ENCODE results near the gene EIF1. TPM values are rescaled to one million over a fixed set of nuclear protein-coding genes. Genes with fewer than 3 reads are reported as not detected.

EIF1 gene
- polyA plus RNA-seq, 1 donor, result 791 TPM

GRCh38 chr17:41648411-41649195, 40.1 kb upstream of the EIF1 start:
- peaks cover 43% of the 10 kb centered on the region for H3K4me1 ChIP-seq (ENCODE audit: control insufficient read depth, insufficient read depth, low read length)
- H3K27ac ChIP-seq (ENCODE audit: low read length), result peak overlapping the region; percentile 41
- H3K36me3 ChIP-seq (ENCODE audit: control insufficient read depth, insufficient read depth, low read length), result no peaks in the 10 kb centered on the region
- H3K4me3 ChIP-seq (ENCODE audit: low read length), result peak overlapping the region; percentile 19
- no peaks in the 10 kb centered on the region for H3K27me3 ChIP-seq (ENCODE audit: control insufficient read depth, insufficient read depth, low read length)
- H3K9me3 ChIP-seq (ENCODE audit: control insufficient read depth, low read depth, low read length), result no peaks in the 10 kb centered on the region
- WGBS (ENCODE audit: insufficient coverage, low lambda C conversion rate), result no CpG with 5 or more reads among the region's 39 CpGs
- peak; percentile 79 to 81 for DNase-seq

- Histone ChIP-seq H3K36me3 (ENCODE audit: control insufficient read depth, insufficient read depth, low read length) (no peaks in the 10 kb centered on the region), H3K27me3 (ENCODE audit: control insufficient read depth, insufficient read depth, low read length) (no peaks in the 10 kb centered on the region), H3K4me3 (ENCODE audit: low read length) (no peak overlapping the region), H3K4me1 (ENCODE audit: control insufficient read depth, insufficient read depth, low read length) (peaks cover 56% of the 10 kb centered on the region), H3K27ac (ENCODE audit: low read length) (no peak overlapping the region), H3K9me3 (ENCODE audit: control insufficient read depth, low read depth, low read length) (no peaks in the 10 kb centered on the region)
- WGBS (ENCODE audit: insufficient coverage, low lambda C conversion rate), result 100% methylated on average over 3 of the region's 10 CpGs
- DNase-seq, result no peak
Measured at GRCh38 chr17:41649923-41650519, 38.7 kb upstream of the EIF1 start.

- H3K4me1 ChIP-seq (ENCODE audit: control insufficient read depth, insufficient read depth, low read length), result peaks cover 66% of the 10 kb centered on the region
- H3K27me3 ChIP-seq (ENCODE audit: control insufficient read depth, insufficient read depth, low read length), result no peaks in the 10 kb centered on the region
- peak overlapping the region; percentile 55 for H3K27ac ChIP-seq (ENCODE audit: low read length)
- H3K36me3 ChIP-seq (ENCODE audit: control insufficient read depth, insufficient read depth, low read length), result no peaks in the 10 kb centered on the region
- no CpG with 5 or more reads among the region's 15 CpGs for WGBS (ENCODE audit: insufficient coverage, low lambda C conversion rate)
- DNase-seq, result no peak
- no peak overlapping the region for H3K4me3 ChIP-seq (ENCODE audit: low read length)
- no peaks in the 10 kb centered on the region for H3K9me3 ChIP-seq (ENCODE audit: control insufficient read depth, low read depth, low read length)
Measured at GRCh38 chr17:41650794-41651624, 37.7 kb upstream of the EIF1 start.

- no peaks in the 10 kb centered on the region for H3K27me3 ChIP-seq (ENCODE audit: control insufficient read depth, insufficient read depth, low read length)
- peaks cover 74% of the 10 kb centered on the region for H3K4me1 ChIP-seq (ENCODE audit: control insufficient read depth, insufficient read depth, low read length)
- H3K36me3 ChIP-seq (ENCODE audit: control insufficient read depth, insufficient read depth, low read length), result no peaks in the 10 kb centered on the region
- peak overlapping the region; percentile 55 for H3K27ac ChIP-seq (ENCODE audit: low read length)
- DNase-seq, result peak; percentile 83 to 91
- no peaks in the 10 kb centered on the region for H3K9me3 ChIP-seq (ENCODE audit: control insufficient read depth, low read depth, low read length)
- no peak overlapping the region for H3K4me3 ChIP-seq (ENCODE audit: low read length)
- WGBS (ENCODE audit: insufficient coverage, low lambda C conversion rate), result 100% methylated on average over 1 of the region's 13 CpGs
Measured at GRCh38 chr17:41651625-41652460, 36.8 kb upstream of the EIF1 start.

GRCh38 chr17:41652461-41652970, 36.2 kb upstream of the EIF1 start:
- Histone ChIP-seq H3K27ac (ENCODE audit: low read length) (peak overlapping the region; percentile 93), H3K4me1 (ENCODE audit: control insufficient read depth, insufficient read depth, low read length) (peaks cover 81% of the 10 kb centered on the region), H3K27me3 (ENCODE audit: control insufficient read depth, insufficient read depth, low read length) (no peaks in the 10 kb centered on the region), H3K4me3 (ENCODE audit: low read length) (no peak overlapping the region), H3K36me3 (ENCODE audit: control insufficient read depth, insufficient read depth, low read length) (no peaks in the 10 kb centered on the region), H3K9me3 (ENCODE audit: control insufficient read depth, low read depth, low read length) (no peaks in the 10 kb centered on the region)
- no CpG with 5 or more reads among the region's 5 CpGs for WGBS (ENCODE audit: insufficient coverage, low lambda C conversion rate)
- DNase-seq, result no peak

GRCh38 chr17:41653421-41653820, 35.3 kb upstream of the EIF1 start:
- H3K4me1 ChIP-seq (ENCODE audit: control insufficient read depth, insufficient read depth, low read length), result peaks cover 85% of the 10 kb centered on the region
- 89% methylated on average over 1 of the region's 5 CpGs for WGBS (ENCODE audit: insufficient coverage, low lambda C conversion rate)

GRCh38 chr17:41653892-41654677, 34.6 kb upstream of the EIF1 start:
- Histone ChIP-seq H3K27ac (ENCODE audit: low read length) (peak overlapping the region; percentile 93), H3K4me1 (ENCODE audit: control insufficient read depth, insufficient read depth, low read length) (peaks cover 87% of the 10 kb centered on the region), H3K36me3 (ENCODE audit: control insufficient read depth, insufficient read depth, low read length) (no peaks in the 10 kb centered on the region), H3K4me3 (ENCODE audit: low read length) (no peak overlapping the region), H3K9me3 (ENCODE audit: control insufficient read depth, low read depth, low read length) (no peaks in the 10 kb centered on the region), H3K27me3 (ENCODE audit: control insufficient read depth, insufficient read depth, low read length) (no peaks in the 10 kb centered on the region)
- no CpG with 5 or more reads among the region's 14 CpGs for WGBS (ENCODE audit: insufficient coverage, low lambda C conversion rate)
- peak; percentile 98 for DNase-seq

More at GRCh38 chr17:41653421-41653820, 35.3 kb upstream of the EIF1 start:
- Histone ChIP-seq H3K4me3 (ENCODE audit: low read length) (no peak overlapping the region), H3K27me3 (ENCODE audit: control insufficient read depth, insufficient read depth, low read length) (no peaks in the 10 kb centered on the region), H3K9me3 (ENCODE audit: control insufficient read depth, low read depth, low read length) (no peaks in the 10 kb centered on the region), H3K36me3 (ENCODE audit: control insufficient read depth, insufficient read depth, low read length) (no peaks in the 10 kb centered on the region), H3K27ac (ENCODE audit: low read length) (peak overlapping the region; percentile 93)
- DNase-seq, result no peak

- H3K4me1 ChIP-seq (ENCODE audit: control insufficient read depth, insufficient read depth, low read length), result peaks cover 85% of the 10 kb centered on the region
- no peaks in the 10 kb centered on the region for H3K27me3 ChIP-seq (ENCODE audit: control insufficient read depth, insufficient read depth, low read length)
- no peak for DNase-seq
- WGBS (ENCODE audit: insufficient coverage, low lambda C conversion rate), result no CpG with 5 or more reads among the region's 24 CpGs
- no peaks in the 10 kb centered on the region for H3K36me3 ChIP-seq (ENCODE audit: control insufficient read depth, insufficient read depth, low read length)
- H3K4me3 ChIP-seq (ENCODE audit: low read length), result no peak overlapping the region
- peak overlapping the region; percentile 93 for H3K27ac ChIP-seq (ENCODE audit: low read length)
- H3K9me3 ChIP-seq (ENCODE audit: control insufficient read depth, low read depth, low read length), result no peaks in the 10 kb centered on the region
Measured at GRCh38 chr17:41654678-41655607, 33.7 kb upstream of the EIF1 start.
